K562 (cell line): ENCODE measurements around the gene PIGV. TPM values are rescaled to one million over a fixed set of nuclear protein-coding genes. Genes with fewer than 3 reads are reported as not detected.

Experiments used
- BRD9 ChIP-seq: fragments of 450-650 bp; IDR thresholded peaks from 2 replicates; pipeline ENCODE4 v1.6.1; 2018; ENCODE audit warnings: low read depth; ENCODE audit not compliant: partially characterized antibody
- CCNT2 ChIP-seq: IDR thresholded peaks from 2 replicates; pipeline ENCODE4 v1.6.1; 2011; ENCODE audit warnings: borderline replicate concordance, low read depth, mild to moderate bottlenecking, moderate library complexity, mixed read lengths, low read length; ENCODE audit not compliant: insufficient read length; ENCODE audit errors: extremely low read depth
- CSDE1 ChIP-seq, 2 experiments: fragments of 450-650 bp; IDR thresholded peaks; 2 replicates each; pipeline ENCODE4 v1.6.1; 2016; ENCODE audit warnings: mild to moderate bottlenecking in 1 of 2
- EWSR1 ChIP-seq: fragments of 450-650 bp; IDR thresholded peaks from 2 replicates; pipeline ENCODE4 v1.6.1; 2018; ENCODE audit warnings: borderline replicate concordance, mild to moderate bottlenecking, low read depth, moderate library complexity; ENCODE audit not compliant: partially characterized antibody
- GTF2E2 ChIP-seq: fragments of 200-800 bp; sonication (Bioruptor generic); IDR thresholded peaks from 2 replicates; pipeline ENCODE4 v1.6.1; 2016; ENCODE audit warnings: missing genetic modification characterization, missing compliant biosample characterization
- NR2C1 ChIP-seq, 2 experiments: fragments of 450-650 bp; IDR thresholded peaks; 2 replicates each; pipeline ENCODE4 v1.6.1; 2017; ENCODE audit warnings: mild to moderate bottlenecking in 2 of 2, antibody characterized with exemption in 1 of 2, inconsistent platforms in 1 of 2, missing compliant biosample characterization in 1 of 2, missing genetic modification characterization in 1 of 2
- RBM15 ChIP-seq: fragments of 200-400 bp; formaldehyde crosslinking; IDR thresholded peaks from 2 replicates; pipeline ENCODE4 v1.6.1; 2018; ENCODE audit warnings: mild to moderate bottlenecking, low read length, moderate library complexity; ENCODE audit not compliant: insufficient read depth
- SRSF9 ChIP-seq: fragments of 200-400 bp; formaldehyde crosslinking; IDR thresholded peaks from 2 replicates; pipeline ENCODE4 v1.6.1; 2017; ENCODE audit warnings: low read depth, low read length, borderline replicate concordance
- ZFX ChIP-seq: sonication (generic); formaldehyde crosslinking; IDR thresholded peaks from 2 replicates; pipeline ENCODE4 v1.8.0; 2022; ENCODE audit warnings: mild to moderate bottlenecking, missing genetic modification reagents, moderate library complexity
- ZNF134 ChIP-seq: fragments of 250-450 bp; sonication (Bioruptor Pico); conservative IDR thresholded peaks from 2 replicates; pipeline ENCODE4 v1.4.0; 2020
- polyA plus RNA-seq, 8 experiments: library from polyadenylated mRNA; depleted of rRNA in 4 of 8; stranded (reverse) in 5 of 8; unstranded in 3 of 8; fragments of >200 nt; fragmentation: Nextera tagmentation in 2 of 8; fragmentation: Illumina TruSeq in 1 of 8; extraction: Ambion mirVana in 2 of 8; extraction: Trizol in 1 of 8; gene quantifications; 2 replicates each; pipeline versions ENCODE4 v1.2.1 to v1.2.3, GENCODE V29; 2011 to 2014; ENCODE audit warnings: inconsistent platforms in 1 of 8, missing spikeins in 1 of 8
- total RNA-seq, 7 experiments: library from RNA; depleted of rRNA in 6 of 7; stranded (reverse); fragments of >200 nt in 6 of 7; fragmentation: Illumina TruSeq in 2 of 7; extraction: Trizol in 2 of 7; gene quantifications; 2 replicates each; pipeline versions ENCODE4 v1.2.1 to v1.2.3, GENCODE V29; 2011 to 2021; ENCODE audit warnings: low replicate concordance in 1 of 7
- TF ChIP-seq, protein P1 (sequence below), 2 experiments: fragments of 450-650 bp; IDR thresholded peaks; 2 replicates each; pipeline ENCODE4 v1.6.1; 2018; ENCODE audit warnings: mild to moderate bottlenecking in 2 of 2, low read depth in 1 of 2; ENCODE audit not compliant: partially characterized antibody in 2 of 2
- TF ChIP-seq, protein P2 (sequence below): sonication (generic); formaldehyde crosslinking; IDR thresholded peaks from 2 replicates; pipeline ENCODE4 v1.8.0; 2022; ENCODE audit warnings: mild to moderate bottlenecking, low read depth, missing genetic modification reagents
- TF ChIP-seq, protein P3 (sequence below): sonication (generic); formaldehyde crosslinking; IDR thresholded peaks from 2 replicates; pipeline ENCODE4 v1.8.0; 2023; ENCODE audit warnings: mild to moderate bottlenecking, missing genetic modification reagents
- TF ChIP-seq, protein P4 (sequence below): fragments of 450-650 bp; formaldehyde crosslinking; conservative IDR thresholded peaks from 2 replicates; pipeline ENCODE4 v1.4.0; 2022; ENCODE audit warnings: mild to moderate bottlenecking, missing genetic modification characterization
- TF ChIP-seq, protein P5 (sequence below): fragments of 250-450 bp; sonication (Bioruptor Pico); IDR thresholded peaks from 2 replicates; pipeline ENCODE4 v1.8.0; 2022; ENCODE audit warnings: inconsistent platforms, mild to moderate bottlenecking, moderate library complexity, borderline replicate concordance

Gene PIGV
- total and polyA plus RNA-seq, 9 of the 15 experiments (the other 6 are each of a cell fraction or from before 2014, with no cell fraction given): 8.4 to 21.8 (median 11.7) TPM

DNA sequence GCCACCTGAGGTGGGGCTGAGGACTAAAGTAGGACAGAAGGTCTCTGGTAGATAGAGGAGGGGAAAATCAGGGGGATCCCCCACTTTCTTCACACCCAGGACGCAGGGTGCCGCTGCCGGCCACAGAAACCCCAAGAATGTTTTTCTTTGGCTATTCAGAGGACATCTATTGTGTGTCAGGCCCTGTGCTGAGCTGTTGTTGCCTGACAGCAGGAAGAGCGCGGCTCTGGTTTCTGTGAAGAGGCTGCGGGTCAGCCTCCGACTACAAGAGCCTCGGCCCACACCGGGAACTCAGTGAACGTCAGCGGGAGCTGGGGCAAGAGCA, 407 bp upstream of the PIGV start (continued):
- TF ChIP-seq, protein P1, sequence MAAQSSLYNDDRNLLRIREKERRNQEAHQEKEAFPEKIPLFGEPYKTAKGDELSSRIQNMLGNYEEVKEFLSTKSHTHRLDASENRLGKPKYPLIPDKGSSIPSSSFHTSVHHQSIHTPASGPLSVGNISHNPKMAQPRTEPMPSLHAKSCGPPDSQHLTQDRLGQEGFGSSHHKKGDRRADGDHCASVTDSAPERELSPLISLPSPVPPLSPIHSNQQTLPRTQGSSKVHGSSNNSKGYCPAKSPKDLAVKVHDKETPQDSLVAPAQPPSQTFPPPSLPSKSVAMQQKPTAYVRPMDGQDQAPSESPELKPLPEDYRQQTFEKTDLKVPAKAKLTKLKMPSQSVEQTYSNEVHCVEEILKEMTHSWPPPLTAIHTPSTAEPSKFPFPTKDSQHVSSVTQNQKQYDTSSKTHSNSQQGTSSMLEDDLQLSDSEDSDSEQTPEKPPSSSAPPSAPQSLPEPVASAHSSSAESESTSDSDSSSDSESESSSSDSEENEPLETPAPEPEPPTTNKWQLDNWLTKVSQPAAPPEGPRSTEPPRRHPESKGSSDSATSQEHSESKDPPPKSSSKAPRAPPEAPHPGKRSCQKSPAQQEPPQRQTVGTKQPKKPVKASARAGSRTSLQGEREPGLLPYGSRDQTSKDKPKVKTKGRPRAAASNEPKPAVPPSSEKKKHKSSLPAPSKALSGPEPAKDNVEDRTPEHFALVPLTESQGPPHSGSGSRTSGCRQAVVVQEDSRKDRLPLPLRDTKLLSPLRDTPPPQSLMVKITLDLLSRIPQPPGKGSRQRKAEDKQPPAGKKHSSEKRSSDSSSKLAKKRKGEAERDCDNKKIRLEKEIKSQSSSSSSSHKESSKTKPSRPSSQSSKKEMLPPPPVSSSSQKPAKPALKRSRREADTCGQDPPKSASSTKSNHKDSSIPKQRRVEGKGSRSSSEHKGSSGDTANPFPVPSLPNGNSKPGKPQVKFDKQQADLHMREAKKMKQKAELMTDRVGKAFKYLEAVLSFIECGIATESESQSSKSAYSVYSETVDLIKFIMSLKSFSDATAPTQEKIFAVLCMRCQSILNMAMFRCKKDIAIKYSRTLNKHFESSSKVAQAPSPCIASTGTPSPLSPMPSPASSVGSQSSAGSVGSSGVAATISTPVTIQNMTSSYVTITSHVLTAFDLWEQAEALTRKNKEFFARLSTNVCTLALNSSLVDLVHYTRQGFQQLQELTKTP (IDR thresholded peaks at IDR 0.05; ENCODE audit: low read depth in 1 of 2, partially characterized antibody in 2 of 2): peak in 1 of 2 experiments; percentile 8
- TF ChIP-seq GTF2E2 (tag) (peak; percentile 33; the same call in 1 of the 2 replicates), CCNT2 (no peak), RBM15 (no peak), ZNF134 (CRISPR knock-in tag) (no peak), EWSR1 (no peak), BRD9 (peak; percentile 15), CSDE1 (IDR thresholded peaks at IDR 0.05) (no peak), ZFX (CRISPR knock-in tag) (no peak), NR2C1 (IDR thresholded peaks at IDR 0.05) (no peak), NR2C1 (tag; IDR thresholded peaks at IDR 0.05) (0 out of 2 replicates have a peak, but pooled peaks have one; percentile 11), SRSF9 (no peak)
- TF ChIP-seq, protein P2, sequence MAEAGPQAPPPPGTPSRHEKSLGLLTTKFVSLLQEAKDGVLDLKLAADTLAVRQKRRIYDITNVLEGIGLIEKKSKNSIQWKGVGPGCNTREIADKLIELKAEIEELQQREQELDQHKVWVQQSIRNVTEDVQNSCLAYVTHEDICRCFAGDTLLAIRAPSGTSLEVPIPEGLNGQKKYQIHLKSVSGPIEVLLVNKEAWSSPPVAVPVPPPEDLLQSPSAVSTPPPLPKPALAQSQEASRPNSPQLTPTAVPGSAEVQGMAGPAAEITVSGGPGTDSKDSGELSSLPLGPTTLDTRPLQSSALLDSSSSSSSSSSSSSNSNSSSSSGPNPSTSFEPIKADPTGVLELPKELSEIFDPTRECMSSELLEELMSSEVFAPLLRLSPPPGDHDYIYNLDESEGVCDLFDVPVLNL (CRISPR knock-in tag): no peak
- TF ChIP-seq, protein P3, sequence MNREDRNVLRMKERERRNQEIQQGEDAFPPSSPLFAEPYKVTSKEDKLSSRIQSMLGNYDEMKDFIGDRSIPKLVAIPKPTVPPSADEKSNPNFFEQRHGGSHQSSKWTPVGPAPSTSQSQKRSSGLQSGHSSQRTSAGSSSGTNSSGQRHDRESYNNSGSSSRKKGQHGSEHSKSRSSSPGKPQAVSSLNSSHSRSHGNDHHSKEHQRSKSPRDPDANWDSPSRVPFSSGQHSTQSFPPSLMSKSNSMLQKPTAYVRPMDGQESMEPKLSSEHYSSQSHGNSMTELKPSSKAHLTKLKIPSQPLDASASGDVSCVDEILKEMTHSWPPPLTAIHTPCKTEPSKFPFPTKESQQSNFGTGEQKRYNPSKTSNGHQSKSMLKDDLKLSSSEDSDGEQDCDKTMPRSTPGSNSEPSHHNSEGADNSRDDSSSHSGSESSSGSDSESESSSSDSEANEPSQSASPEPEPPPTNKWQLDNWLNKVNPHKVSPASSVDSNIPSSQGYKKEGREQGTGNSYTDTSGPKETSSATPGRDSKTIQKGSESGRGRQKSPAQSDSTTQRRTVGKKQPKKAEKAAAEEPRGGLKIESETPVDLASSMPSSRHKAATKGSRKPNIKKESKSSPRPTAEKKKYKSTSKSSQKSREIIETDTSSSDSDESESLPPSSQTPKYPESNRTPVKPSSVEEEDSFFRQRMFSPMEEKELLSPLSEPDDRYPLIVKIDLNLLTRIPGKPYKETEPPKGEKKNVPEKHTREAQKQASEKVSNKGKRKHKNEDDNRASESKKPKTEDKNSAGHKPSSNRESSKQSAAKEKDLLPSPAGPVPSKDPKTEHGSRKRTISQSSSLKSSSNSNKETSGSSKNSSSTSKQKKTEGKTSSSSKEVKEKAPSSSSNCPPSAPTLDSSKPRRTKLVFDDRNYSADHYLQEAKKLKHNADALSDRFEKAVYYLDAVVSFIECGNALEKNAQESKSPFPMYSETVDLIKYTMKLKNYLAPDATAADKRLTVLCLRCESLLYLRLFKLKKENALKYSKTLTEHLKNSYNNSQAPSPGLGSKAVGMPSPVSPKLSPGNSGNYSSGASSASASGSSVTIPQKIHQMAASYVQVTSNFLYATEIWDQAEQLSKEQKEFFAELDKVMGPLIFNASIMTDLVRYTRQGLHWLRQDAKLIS (CRISPR knock-in tag): peak; percentile 19; the same call in 1 of the 2 replicates
- TF ChIP-seq, protein P4, sequence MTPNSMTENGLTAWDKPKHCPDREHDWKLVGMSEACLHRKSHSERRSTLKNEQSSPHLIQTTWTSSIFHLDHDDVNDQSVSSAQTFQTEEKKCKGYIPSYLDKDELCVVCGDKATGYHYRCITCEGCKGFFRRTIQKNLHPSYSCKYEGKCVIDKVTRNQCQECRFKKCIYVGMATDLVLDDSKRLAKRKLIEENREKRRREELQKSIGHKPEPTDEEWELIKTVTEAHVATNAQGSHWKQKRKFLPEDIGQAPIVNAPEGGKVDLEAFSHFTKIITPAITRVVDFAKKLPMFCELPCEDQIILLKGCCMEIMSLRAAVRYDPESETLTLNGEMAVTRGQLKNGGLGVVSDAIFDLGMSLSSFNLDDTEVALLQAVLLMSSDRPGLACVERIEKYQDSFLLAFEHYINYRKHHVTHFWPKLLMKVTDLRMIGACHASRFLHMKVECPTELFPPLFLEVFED: no peak
- TF ChIP-seq, protein P5, sequence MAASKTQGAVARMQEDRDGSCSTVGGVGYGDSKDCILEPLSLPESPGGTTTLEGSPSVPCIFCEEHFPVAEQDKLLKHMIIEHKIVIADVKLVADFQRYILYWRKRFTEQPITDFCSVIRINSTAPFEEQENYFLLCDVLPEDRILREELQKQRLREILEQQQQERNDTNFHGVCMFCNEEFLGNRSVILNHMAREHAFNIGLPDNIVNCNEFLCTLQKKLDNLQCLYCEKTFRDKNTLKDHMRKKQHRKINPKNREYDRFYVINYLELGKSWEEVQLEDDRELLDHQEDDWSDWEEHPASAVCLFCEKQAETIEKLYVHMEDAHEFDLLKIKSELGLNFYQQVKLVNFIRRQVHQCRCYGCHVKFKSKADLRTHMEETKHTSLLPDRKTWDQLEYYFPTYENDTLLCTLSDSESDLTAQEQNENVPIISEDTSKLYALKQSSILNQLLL (CRISPR knock-in tag): no peak
